Activated CD4-positive, alpha-beta T cell treated with anti-CD3 and anti-CD28 coated beads, Interleukin-2, Interleukin-4, amounts not matched to agents 100 ng/mL and 50 ng/mL, durations not matched to agents 16 hours and 8 hours (primary cell): ENCODE measurements around the gene PLAGL2.
A peak's percentile ranks its signal among the peaks of the same experiment; 100 is the strongest.
"Not testable (repeated sequence)": the region's sequence is repeated elsewhere in the genome, so short reads cannot be mapped to it uniquely, and the experiment has no call there.

Experiments used
- DNase-seq: peaks from one replicate; pipeline ENCODE4 v3.0.0-alpha.2; 2020; ENCODE audit warnings: low spot score

The PLAGL2 gene

GRCh38 chr20:32207626-32208498 lies at the start of gene PLAGL2, which contains the start of gene POFUT1:
PLAGL2 (minus strand) TSS chr20:32207743; CDS start chr20:32202178, 5,565 bp downstream.
POFUT1 (plus strand) TSS chr20:32207880; CDS start chr20:32207942, 62 bp downstream.
- peak; percentile 91 for DNase-seq

GRCh38 chr20:32252189-32252588 lies 44.6 kb upstream of the PLAGL2 start:
- DNase-seq: peak; percentile 59

GRCh38 chr20:32251470-32251869 lies 43.9 kb upstream of the PLAGL2 start:
- no peak for DNase-seq

GRCh38 chr20:32249030-32249738 lies 41.6 kb upstream of the PLAGL2 start:
- DNase-seq: peak; percentile 72

GRCh38 chr20:32248043-32248442 lies 40.5 kb upstream of the PLAGL2 start:
- no peak for DNase-seq

- DNase-seq: not testable (repeated sequence)
Observed at GRCh38 chr20:32246208-32246607, 38.7 kb upstream of the PLAGL2 start.

- no peak for DNase-seq
Observed at GRCh38 chr20:32244959-32245358, 37.4 kb upstream of the PLAGL2 start.

GRCh38 chr20:32244150-32244823 lies 36.7 kb upstream of the PLAGL2 start:
- DNase-seq: no peak

- no peak for DNase-seq
Observed at GRCh38 chr20:32241807-32242206, 34.3 kb upstream of the PLAGL2 start.

GRCh38 chr20:32240205-32240604 lies 32.7 kb upstream of the PLAGL2 start:
- DNase-seq: no peak

- DNase-seq: no peak
Observed at GRCh38 chr20:32238483-32239425, 31.2 kb upstream of the PLAGL2 start.

GRCh38 chr20:32237419-32237818 lies 29.9 kb upstream of the PLAGL2 start:
- no peak for DNase-seq

- no peak for DNase-seq
Observed at GRCh38 chr20:32236819-32237218, 29.3 kb upstream of the PLAGL2 start.

- no peak for DNase-seq
Observed at GRCh38 chr20:32236048-32236533, 28.5 kb upstream of the PLAGL2 start.

GRCh38 chr20:32235331-32236047 lies 27.9 kb upstream of the PLAGL2 start:
- DNase-seq: no peak

- DNase-seq: no peak
Observed at GRCh38 chr20:32234135-32234808, 26.7 kb upstream of the PLAGL2 start.

GRCh38 chr20:32233286-32233685 lies 25.7 kb upstream of the PLAGL2 start:
- DNase-seq: no peak

- DNase-seq: no peak
Observed at GRCh38 chr20:32232326-32232886, 24.9 kb upstream of the PLAGL2 start.

- peak; percentile 70 for DNase-seq
Observed at GRCh38 chr20:32231847-32232246, 24.3 kb upstream of the PLAGL2 start.

GRCh38 chr20:32231245-32231644 lies 23.7 kb upstream of the PLAGL2 start:
- DNase-seq: no peak
